Dendritic cell treated with granulocyte-macrophage colony-stimulating factor and Interleukin-4, amounts not matched to agents 40 ng/mL and 50 ng/mL, for 4 days (primary cell): ENCODE measurements around the gene RASL11A.

Source experiments
- H3K27ac Mint-ChIP-seq: one replicate; pipeline ENCODE4 v1.8.0; 2022; ENCODE audit warnings: mild to moderate bottlenecking, mixed read lengths
- H3K27me3 Mint-ChIP-seq: one replicate; pipeline ENCODE4 v1.8.0; 2022; ENCODE audit warnings: mild to moderate bottlenecking, mixed read lengths
- H3K36me3 Mint-ChIP-seq: one replicate; pipeline ENCODE4 v1.8.0; 2022; ENCODE audit warnings: low read depth, mixed read lengths
- H3K4me1 Mint-ChIP-seq: one replicate; pipeline ENCODE4 v1.8.0; 2022; ENCODE audit warnings: low read depth, mixed read lengths
- H3K4me3 Mint-ChIP-seq: one replicate; pipeline ENCODE4 v1.8.0; 2022; ENCODE audit warnings: mild to moderate bottlenecking, moderate library complexity, mixed read lengths
- H3K9me3 Mint-ChIP-seq: one replicate; pipeline ENCODE4 v1.8.0; 2022; ENCODE audit warnings: mixed read lengths
- intact Hi-C: fragments of 100-400 bp; cut with micrococcal nuclease; formaldehyde crosslinking; loops from one replicate; pipeline ENCODE4 v1.15.0; 2022

Gene RASL11A

DNA sequence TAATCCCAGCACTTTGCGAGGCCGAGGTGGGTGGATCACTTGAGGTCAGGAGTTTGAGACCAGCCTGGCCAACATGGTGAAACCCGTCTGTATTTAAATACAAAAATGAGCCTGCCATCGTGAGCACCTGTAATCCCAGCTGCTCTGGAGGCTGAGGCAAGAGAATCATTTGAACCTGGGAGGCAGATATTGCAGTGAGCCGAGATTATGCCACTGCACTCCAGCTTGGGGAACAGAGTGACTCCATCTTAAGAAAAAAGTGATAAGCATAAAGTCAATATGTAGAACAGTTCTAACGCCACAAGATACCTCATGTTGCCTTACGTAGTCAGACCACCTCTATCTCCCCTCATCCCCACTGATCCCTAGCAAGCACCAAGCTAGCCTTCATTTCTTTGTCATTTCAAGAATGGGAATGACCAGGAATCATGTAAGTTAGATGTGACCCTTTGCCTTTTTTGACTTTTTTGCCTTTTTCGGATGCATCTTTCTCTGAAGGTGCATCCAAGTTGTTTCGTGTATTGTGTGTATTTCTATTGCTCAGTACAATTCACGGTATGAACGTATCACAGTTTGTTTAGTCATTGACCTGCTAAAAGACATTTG is 12.9 kb upstream of the RASL11A start:
- intact Hi-C loops = loop anchor here (10.0 kb wide), 1 partner anchor 167 kb away; the partner anchor contains the start of gene GTF3A
- Mint-ChIP-seq H3K4me1 (peaks cover 56% of the 10 kb centered on the region), H3K27me3 (no peaks in the 10 kb centered on the region), H3K4me3 (no peak overlapping the region), H3K9me3 (no peaks in the 10 kb centered on the region), H3K36me3 (peaks cover 59% of the 10 kb centered on the region), H3K27ac (no peak overlapping the region)

DNA sequence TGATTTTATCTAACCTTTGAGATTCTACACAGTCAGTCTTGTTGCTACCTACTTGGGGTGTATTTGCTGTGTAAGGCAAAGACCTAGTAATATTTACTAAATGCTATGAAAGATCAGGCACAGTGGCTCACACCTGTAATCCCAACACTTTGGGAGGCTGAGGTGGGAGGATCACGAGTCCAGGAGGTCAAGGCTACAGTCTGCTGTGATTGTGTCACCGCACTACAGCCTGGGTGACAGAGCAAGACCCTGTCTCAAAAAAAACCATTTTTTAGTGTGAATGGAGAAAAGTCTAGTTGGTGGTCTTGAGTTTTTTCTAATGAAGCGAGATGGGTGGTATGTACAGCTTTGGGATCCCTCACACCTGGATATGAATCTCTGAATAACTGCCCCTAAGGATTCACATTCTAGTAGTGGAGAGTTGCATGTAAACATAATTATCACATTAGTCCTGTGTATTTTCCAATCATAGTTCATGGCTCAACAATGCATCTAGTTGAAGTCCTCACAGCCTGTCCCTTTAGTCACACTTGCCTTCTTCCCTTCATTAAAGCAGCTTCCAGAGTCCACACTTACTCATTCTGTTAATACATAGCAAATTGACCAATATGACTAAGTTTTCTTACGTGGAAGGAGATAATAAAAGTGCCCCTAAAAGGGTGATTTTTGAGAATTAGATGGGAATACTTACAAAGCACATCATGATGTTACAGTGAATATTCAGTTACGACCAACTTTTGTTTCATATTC is 11.8 kb upstream of the RASL11A start:
- Mint-ChIP-seq H3K4me1 (peaks cover 50% of the 10 kb centered on the region), H3K27me3 (no peaks in the 10 kb centered on the region), H3K9me3 (no peaks in the 10 kb centered on the region), H3K36me3 (peaks cover 54% of the 10 kb centered on the region), H3K27ac (peak overlapping the region; percentile 75), H3K4me3 (no peak overlapping the region)
- intact Hi-C loops = loop anchor here (10.0 kb wide), 1 partner anchor 166 kb away; the partner anchor contains the start of gene GTF3A

DNA sequence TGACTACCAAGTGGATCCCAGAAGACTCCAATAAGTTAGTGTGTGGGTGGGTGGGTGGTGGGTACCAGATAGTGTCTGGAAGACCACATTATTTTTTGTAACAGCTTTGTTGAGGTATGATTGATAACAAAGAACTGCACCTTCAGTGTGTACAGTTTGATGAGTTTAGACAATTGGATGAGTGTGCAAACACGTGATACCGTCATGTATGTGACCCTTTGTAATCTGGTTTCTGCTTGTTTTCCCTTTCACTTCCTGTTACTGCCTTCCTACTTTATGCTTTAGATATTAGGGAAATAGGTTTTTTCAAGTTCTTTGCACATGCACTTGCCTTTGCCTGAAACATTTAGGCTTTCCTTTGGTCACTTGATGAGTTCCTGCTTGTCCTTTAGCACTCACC is 10.8 kb upstream of the RASL11A start:
- Mint-ChIP-seq H3K36me3 (peaks cover 44% of the 10 kb centered on the region), H3K9me3 (no peaks in the 10 kb centered on the region), H3K4me1 (peaks cover 48% of the 10 kb centered on the region), H3K27me3 (no peaks in the 10 kb centered on the region), H3K27ac (peak overlapping the region; percentile 75), H3K4me3 (no peak overlapping the region)
- intact Hi-C loops = loop anchor here (10.0 kb wide), 1 partner anchor 165 kb away; the partner anchor contains the start of gene GTF3A

DNA sequence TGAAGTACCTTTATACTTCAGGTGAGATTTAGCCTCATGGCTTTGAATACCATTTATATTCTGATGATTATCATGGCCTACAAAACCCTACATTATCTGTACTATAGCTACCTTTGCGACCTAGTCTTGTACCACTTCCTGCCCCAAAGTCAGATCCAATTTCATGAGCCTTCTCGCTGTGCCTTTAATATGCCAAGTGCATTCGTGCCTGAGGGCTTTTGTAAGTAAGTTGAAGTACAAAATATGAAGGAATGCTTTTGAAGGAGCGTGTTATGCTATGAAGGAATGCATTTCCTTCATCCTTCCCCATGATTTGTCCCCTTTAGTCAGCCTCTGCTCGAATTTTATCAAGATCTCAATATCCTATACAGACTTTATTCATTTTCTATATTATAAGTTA is 9.2 kb upstream of the RASL11A start:
- Mint-ChIP-seq H3K27me3 (no peaks in the 10 kb centered on the region), H3K9me3 (no peaks in the 10 kb centered on the region), H3K27ac (no peak overlapping the region), H3K4me3 (no peak overlapping the region), H3K36me3 (peaks cover 28% of the 10 kb centered on the region), H3K4me1 (peaks cover 58% of the 10 kb centered on the region)
- intact Hi-C loops = no loop called here

DNA sequence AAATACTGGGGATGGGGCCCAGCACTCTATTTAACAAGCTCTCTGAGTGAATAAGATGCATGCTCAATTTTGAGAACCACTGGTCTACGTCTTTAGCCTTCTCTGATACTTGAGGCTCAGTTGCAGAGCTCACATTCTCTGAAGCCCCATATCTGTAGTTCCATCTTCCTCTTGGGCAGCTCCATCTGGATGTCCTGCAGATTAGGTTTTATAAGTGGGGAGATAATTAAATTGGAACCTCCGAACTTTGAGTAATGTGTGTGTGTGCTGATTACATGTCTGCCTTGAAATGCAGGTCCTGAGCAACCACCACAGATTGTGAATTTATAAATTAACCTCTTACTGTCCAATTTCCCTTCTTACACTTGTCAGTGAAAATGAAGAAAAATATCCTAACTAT is 7.2 kb upstream of the RASL11A start:
- H3K4me1 Mint-ChIP-seq = peaks cover 72% of the 10 kb centered on the region
- H3K36me3 Mint-ChIP-seq = peaks cover 8% of the 10 kb centered on the region
- intact Hi-C loops = no loop called here
- no peaks in the 10 kb centered on the region for H3K9me3 Mint-ChIP-seq
- no peak overlapping the region for H3K4me3 Mint-ChIP-seq
- H3K27me3 Mint-ChIP-seq = no peaks in the 10 kb centered on the region
- no peak overlapping the region for H3K27ac Mint-ChIP-seq

DNA sequence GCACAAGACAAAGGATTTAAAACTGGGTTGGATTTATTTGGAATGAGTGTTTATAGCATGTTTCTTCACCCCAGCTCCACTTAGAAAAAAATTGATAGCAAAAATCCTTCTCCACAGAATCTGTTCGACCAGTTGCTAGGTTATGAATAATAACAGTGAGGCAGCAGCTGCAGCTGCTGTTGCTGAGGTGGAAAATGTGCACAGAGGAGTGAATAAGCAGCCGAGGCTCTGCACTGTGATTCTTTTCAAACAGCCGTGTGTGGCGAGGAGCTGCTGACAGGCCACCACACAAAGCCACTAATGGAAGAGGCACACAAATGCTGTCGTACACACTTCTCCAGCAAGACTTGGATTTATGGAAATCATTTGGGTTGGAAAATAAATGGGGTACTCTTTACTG is 6.4 kb upstream of the RASL11A start:
- H3K9me3 Mint-ChIP-seq = no peaks in the 10 kb centered on the region
- no peaks in the 10 kb centered on the region for H3K27me3 Mint-ChIP-seq
- H3K36me3 Mint-ChIP-seq = peaks cover under 1% of the 10 kb centered on the region
- H3K4me3 Mint-ChIP-seq = no peak overlapping the region
- H3K27ac Mint-ChIP-seq = no peak overlapping the region
- intact Hi-C loops = no loop called here
- peaks cover 67% of the 10 kb centered on the region for H3K4me1 Mint-ChIP-seq

DNA sequence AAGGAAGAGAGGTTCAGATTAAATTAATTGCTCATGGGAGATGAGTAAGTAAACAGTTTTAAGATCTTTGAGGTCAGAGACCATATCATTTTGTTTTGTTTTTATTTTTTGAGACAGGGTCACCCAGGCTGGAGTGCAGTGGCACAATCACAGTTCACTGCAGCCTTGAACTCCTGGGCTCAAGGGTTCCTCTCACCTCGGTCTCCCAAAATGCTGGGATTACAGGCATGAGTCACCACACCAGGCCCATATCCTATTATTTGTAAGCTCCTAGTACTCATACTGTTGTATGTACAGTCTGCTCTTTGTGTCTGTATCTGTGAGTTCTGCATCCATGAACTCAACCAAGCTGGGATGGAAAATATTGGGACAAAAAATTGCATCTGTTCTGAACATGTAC is 6.0 kb upstream of the RASL11A start:
- Mint-ChIP-seq H3K9me3 (no peaks in the 10 kb centered on the region), H3K27me3 (no peaks in the 10 kb centered on the region), H3K4me3 (no peak overlapping the region), H3K4me1 (peaks cover 62% of the 10 kb centered on the region), H3K27ac (no peak overlapping the region), H3K36me3 (no peaks in the 10 kb centered on the region)
- intact Hi-C loops = no loop called here

DNA sequence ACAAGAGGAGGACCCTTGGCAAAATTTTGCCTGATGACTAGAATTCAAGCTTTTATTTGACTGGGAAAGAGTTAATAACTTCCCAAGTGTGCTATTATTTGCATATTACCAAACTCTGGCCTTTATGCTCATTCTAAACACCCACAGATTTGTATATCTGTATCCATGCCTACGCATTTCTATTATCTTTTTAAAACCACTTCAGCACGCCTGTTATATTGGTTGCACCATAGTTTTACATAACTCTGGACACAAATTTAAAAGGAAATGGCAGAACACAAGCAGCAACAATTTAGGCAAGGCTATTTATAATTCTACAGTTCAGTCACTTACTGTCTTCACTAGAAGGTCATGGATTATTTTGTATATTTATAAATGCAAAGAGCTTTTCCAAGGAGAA is 3.7 kb upstream of the RASL11A start:
- Mint-ChIP-seq H3K9me3 (no peaks in the 10 kb centered on the region), H3K36me3 (no peaks in the 10 kb centered on the region), H3K4me3 (no peak overlapping the region), H3K4me1 (peaks cover 56% of the 10 kb centered on the region), H3K27ac (peak overlapping the region; percentile 55), H3K27me3 (peaks cover 16% of the 10 kb centered on the region)
- intact Hi-C loops = no loop called here

DNA sequence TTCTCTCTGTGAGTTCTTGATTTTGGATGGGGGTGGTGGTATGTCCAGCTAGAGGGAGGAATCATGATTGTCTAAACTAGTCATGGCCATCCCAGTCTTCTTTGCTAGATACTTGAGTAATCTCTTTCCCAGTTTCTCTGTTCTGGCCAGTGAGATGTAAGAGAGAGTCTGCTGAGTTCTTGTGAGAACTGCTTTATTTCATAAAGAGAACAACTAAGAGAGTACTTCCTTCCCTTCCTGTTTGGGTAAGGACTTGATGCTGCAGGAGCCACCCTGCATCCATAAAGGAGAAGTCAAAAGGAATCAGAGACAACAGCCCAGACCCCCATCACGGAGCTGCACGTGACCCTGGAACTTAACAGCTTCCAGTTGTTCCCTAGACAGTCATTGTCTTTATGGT is 3.0 kb upstream of the RASL11A start:
- Mint-ChIP-seq H3K36me3 (no peaks in the 10 kb centered on the region), H3K27me3 (peaks cover 19% of the 10 kb centered on the region), H3K9me3 (no peaks in the 10 kb centered on the region), H3K27ac (peak overlapping the region; percentile 22), H3K4me1 (peaks cover 49% of the 10 kb centered on the region), H3K4me3 (no peak overlapping the region)
- intact Hi-C loops = no loop called here

DNA sequence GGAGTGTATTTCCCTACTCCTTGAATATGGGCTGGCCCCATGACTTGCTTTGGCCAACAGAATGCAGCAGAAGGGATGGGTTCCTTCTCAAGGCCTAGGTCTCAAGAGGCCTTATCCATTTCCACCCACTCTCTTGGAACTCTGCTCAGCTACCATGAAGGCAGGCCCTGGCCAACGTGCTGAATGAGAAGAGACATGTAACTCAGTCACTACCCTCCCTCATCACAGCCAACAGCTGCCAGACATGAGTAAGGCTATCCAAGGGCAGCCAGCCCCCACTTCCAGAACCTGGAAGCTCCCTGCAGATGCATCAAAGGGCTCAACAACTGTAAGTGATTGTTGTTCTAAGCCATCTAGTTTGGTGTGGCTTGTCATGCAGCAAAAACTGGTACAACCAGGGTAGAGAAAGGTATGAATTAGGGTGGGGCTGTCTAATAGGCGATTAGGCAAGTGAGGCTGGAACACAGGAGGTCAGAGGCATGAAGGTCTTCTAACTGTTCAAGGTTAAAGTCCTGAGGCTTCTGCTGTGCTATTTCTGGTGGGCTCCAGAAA is 1.4 kb upstream of the RASL11A start:
- Mint-ChIP-seq H3K9me3 (no peaks in the 10 kb centered on the region), H3K4me3 (no peak overlapping the region), H3K27me3 (peaks cover 28% of the 10 kb centered on the region), H3K36me3 (no peaks in the 10 kb centered on the region), H3K4me1 (peaks cover 45% of the 10 kb centered on the region), H3K27ac (no peak overlapping the region)
- intact Hi-C loops = no loop called here

DNA sequence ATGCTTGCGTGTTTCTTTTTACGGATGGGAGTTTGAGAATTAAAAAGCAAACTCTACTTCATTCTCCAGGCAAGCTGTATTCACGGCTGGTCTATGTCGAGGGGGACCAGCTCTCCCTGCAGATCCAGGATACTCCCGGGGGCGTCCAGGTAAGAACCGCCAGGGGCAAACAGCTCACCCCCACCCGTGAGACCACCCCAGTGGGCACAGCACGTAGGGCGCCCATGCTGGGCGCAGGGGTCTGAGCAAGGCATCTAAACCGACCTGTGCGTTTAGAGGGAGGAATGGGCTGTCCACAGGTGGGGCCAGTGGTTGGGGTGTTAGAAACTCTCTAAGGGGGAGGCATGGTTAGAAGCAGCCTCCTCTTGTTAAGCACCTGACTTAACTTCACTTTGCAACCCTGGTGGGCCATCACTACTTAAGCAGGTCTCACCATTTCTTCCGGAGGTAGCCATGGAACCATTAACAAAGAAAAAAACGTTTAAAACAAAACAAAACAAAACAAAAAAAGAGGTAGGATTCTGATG is 1.0 kb downstream of the RASL11A start:
- Mint-ChIP-seq H3K4me1 (peaks cover 32% of the 10 kb centered on the region), H3K4me3 (peak overlapping the region; percentile 89), H3K27me3 (peaks cover 34% of the 10 kb centered on the region), H3K36me3 (no peaks in the 10 kb centered on the region), H3K9me3 (no peaks in the 10 kb centered on the region), H3K27ac (peak overlapping the region; percentile 55)
- intact Hi-C loops = loop anchor here (5.0 kb wide), 1 partner anchor 109 kb away; no protein-coding TSS in a partner anchor

DNA sequence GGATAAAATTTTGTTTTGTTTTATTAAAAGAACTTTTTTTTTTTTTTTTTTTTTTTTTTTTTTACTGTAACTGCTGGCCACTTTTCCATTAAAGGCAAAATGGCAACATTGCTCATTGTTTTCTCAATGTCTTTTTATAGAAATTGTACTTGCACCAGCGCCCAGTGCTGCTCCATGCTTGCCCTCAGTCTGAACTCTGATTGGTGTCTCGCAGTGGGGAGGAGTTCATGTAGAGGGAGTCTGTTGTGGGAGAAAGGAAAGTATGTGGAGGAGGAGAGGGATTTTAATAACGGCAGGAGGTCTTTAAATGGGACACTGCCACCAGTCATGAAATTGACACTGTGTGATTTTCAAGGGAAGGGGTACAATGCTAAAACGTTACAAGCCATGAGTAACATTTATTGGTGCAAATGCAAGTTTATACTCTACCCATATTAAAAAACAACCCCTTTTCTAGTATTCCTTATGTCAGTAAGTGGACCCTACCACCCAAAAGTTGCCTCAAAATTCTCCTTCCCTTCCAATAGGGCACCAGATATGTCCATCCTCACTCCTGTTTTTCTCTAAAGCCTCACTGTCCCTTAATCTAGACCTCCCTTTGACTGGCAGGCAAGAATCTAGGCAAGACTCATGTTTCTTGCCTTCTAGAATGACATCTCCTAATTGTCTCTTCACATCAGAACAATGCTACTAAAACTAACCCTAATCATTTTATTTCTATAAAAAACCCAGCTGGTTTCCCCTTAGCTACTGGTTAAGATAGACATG is 3.2 kb downstream of the RASL11A start:
- H3K4me3 Mint-ChIP-seq = no peak overlapping the region
- intact Hi-C loops = loop anchor here (5.0 kb wide), 1 partner anchor 112 kb away; no protein-coding TSS in a partner anchor
- peaks cover 14% of the 10 kb centered on the region for H3K4me1 Mint-ChIP-seq
- no peak overlapping the region for H3K27ac Mint-ChIP-seq
- no peaks in the 10 kb centered on the region for H3K9me3 Mint-ChIP-seq
- H3K36me3 Mint-ChIP-seq = no peaks in the 10 kb centered on the region
- peaks cover 34% of the 10 kb centered on the region for H3K27me3 Mint-ChIP-seq

DNA sequence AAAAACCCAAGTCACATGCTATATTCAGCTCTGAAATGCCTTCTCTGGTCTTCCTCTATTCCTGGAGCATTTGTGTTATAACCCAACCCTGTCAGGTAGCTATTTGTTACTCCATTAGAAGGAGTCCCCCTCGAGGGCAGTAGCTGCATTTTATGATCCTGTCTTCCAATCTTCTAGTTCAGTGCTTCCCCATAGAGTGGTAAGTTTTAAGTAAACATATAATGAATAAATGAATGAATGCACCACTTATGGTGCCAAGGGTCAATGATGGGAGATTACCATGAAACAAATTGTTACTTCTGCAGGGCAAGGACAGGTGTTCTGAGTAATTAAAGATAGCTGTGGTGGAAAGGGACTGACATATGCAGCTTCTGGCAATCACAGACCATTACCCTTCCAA is 4.0 kb downstream of the RASL11A start:
- intact Hi-C loops = loop anchor here (5.0 kb wide), 1 partner anchor 112 kb away; no protein-coding TSS in a partner anchor
- no peak overlapping the region for H3K4me3 Mint-ChIP-seq
- no peaks in the 10 kb centered on the region for H3K9me3 Mint-ChIP-seq
- peaks cover 34% of the 10 kb centered on the region for H3K27me3 Mint-ChIP-seq
- H3K27ac Mint-ChIP-seq = no peak overlapping the region
- H3K36me3 Mint-ChIP-seq = no peaks in the 10 kb centered on the region
- peaks cover 18% of the 10 kb centered on the region for H3K4me1 Mint-ChIP-seq
